ENCODE measurements around the gene GNPDA2.
"Not testable (repeated sequence)": the region's sequence is repeated elsewhere in the genome, so short reads cannot be mapped to it uniquely, and the experiment has no call there.

Gene GNPDA2
- 11.0 to 38.6 (median 28.5) reads per million in 3 experiments for total RNA-seq

DNA sequence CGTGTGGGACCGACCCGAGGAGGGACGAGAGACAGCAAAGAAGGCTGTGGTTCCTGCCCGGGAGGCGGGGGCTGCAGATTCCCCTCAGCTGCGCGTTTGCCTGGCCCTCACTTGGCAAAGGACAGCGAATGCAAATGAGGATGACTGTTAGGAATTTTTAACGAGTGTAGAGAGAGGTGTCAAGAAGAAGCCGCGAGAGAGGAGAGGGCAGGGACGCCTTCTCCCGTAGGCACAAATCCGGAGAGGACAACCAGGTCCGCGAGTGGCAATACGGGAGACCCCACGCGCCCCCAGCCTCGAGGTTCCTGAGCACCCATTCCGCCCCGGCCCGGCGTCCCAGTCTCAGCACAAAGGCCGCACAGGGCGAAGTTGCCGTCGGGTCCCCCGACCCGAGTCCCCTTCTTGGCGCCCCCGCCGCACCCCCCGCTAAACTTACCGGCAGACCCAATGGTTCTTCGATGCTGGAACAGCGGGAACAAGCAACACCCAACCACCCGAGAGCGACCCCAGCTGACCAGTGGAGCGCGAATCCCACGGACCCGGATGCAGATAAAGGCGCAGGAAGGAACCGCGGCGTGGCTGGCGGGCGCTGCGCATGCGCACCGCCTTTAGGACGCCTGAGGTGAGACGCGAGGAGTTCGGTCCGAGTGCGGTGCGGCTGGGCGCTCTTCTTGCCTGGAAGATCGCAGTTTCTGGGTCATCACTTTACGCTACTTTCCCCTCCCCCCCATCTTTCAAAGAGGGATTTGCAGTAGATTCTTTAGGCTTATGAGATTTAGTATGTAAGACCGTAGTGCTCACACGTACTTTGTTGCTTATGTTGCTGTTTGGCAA lies at the start of gene GNPDA2:
Gene GNPDA2, minus strand, starts transcription at position 519 of the 834 bp plus-strand sequence. CDS start 4,349 bp downstream, outside the sequence.
- peak; percentile 78 for DNase-seq

- DNase-seq, result no peak
These were observed 46.0 kb upstream of the GNPDA2 start for GRCh38 chr4:44772340-44772739.

- no peak for DNase-seq
These were observed 45.4 kb upstream of the GNPDA2 start for GRCh38 chr4:44771789-44772188.

DNA sequence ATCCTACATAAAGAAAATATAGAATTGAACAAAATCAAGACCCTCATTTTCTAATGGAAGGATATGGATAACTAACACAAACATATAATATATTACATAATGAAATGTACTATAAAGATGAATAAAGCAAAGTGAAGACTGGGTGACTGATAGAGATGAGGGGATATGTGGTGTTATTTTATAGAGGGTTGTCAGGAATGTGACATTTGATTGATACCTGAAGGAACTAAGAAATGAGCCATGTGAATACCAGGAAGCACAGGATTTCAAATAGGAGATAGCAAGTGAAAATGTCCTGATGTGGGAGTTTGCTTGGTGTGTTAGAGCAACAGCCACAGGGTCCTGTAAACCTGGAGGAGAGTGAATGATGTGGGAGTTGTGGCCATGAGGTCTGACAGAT lies 40.1 kb upstream of the GNPDA2 start:
- DNase-seq, result no peak

DNA sequence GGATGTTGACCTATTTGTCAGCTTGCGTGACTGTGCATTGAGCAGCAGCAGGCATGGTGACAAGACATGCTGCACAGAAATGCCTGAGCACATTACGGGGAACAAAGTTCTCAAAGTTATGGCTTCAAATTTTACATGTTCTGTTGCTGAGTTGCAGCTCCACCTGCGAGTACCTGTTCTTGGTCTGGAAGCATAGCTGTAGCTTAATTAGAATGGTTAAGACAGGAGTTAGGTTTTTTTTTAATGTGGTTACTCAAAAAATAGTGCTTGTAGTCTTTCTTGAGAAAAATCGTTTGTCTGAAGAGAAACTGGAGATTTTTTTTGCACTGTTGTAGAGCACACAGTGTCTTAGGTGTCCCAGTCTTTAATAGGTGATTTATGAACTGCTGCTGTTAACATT lies 38.8 kb upstream of the GNPDA2 start:
- no peak for DNase-seq

GRCh38 chr4:44761306-44761705 lies 35.0 kb upstream of the GNPDA2 start:
- DNase-seq, result no peak

- peak; percentile 28 for DNase-seq
These were observed 34.0 kb upstream of the GNPDA2 start for GRCh38 chr4:44760142-44760898.

- DNase-seq, result no peak
These were observed 30.2 kb upstream of the GNPDA2 start for GRCh38 chr4:44756559-44756958.

GRCh38 chr4:44740201-44740600 lies 13.8 kb upstream of the GNPDA2 start:
- DNase-seq, result no peak

GRCh38 chr4:44738615-44739014 lies 12.3 kb upstream of the GNPDA2 start:
- no peak for DNase-seq

- no peak for DNase-seq
These were observed 10.5 kb upstream of the GNPDA2 start for GRCh38 chr4:44736900-44737299.

- not testable (repeated sequence) for DNase-seq
These were observed 2.3 kb upstream of the GNPDA2 start for GRCh38 chr4:44728694-44729093.

DNA sequence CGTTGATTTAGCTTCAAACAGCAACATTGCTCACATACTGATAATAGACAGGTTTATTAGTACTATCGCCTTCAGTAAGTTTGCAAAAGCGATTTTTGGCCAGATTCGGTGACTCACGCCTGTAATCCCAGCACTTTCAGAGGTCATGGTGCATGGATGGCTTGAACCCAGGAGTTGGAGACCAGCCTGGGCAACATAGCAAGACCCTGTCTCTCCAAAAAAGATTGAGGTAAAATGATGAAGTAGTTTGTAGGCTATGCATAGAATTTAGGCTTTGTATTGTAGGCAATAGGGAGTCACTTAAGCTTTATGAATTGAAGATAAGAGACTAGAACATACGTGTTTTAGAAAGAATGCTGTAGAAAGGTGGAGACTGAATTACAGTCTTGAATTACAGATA lies 1.1 kb upstream of the GNPDA2 start:
- no peak for DNase-seq

- no peak for DNase-seq
These were observed 674 bp downstream of the GNPDA2 start for GRCh38 chr4:44725726-44726037.

- DNase-seq, result no peak
These were observed 1.2 kb downstream of the GNPDA2 start for GRCh38 chr4:44725166-44725565.

DNA sequence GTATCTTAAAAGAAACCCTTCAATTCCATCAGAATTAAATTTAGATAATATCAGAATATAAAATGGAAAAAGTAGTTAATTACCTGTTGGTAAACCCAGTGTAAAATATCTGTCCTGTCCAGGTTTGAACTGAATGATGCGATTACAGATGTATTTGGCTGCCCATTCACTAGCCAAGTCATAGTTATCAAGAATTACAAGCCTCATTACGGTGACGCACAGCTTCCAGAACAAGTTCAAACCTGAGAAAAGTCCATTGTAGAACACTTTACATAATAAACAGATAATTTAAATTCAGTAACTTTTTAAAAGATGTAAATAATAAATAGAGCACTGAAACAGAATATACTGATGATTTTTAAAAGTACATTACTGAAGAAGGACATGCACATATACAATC lies 4.4 kb downstream of the GNPDA2 start:
- DNase-seq, result no peak

- DNase-seq, result no peak
These were observed 6.0 kb downstream of the GNPDA2 start for GRCh38 chr4:44720371-44720770.

DNA sequence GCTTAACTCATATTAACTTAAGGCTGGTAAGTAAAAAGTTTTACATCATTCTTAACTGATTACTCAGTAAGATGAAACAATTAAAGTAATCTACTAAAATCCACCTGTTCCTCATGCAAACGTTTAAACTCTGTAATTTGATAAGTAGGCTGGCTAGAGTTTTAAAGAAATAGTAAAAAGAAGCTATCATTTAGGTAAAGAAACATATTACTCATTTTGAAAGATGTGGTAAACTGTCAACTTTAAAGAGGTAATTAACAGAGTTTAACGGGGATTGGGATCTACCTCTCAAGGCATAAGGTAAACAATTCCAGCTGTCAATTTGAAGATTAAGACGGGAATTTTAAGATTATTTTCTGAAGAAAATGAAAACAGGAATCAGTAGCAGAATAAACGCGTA lies 9.8 kb downstream of the GNPDA2 start:
- no peak for DNase-seq

DNA sequence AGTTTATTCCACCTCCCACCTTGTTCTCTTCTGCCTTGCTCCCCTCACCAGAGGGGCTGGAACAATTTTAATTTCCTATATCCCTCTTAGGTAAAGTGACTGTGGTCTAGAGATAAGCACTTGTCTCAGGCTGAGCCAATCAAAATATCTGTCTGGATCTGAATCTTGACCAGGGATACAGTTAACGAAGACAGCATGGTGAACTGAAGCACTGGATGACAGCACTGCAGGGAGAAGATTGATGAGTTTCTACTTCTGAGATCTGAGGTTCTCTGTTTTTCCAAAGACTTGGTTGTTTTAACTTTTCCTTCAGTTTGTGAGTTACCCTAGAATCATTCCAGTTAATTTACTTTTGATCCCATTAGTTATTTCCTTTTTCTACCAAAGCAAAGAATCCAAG lies 13.2 kb downstream of the GNPDA2 start:
- no peak for DNase-seq

DNA sequence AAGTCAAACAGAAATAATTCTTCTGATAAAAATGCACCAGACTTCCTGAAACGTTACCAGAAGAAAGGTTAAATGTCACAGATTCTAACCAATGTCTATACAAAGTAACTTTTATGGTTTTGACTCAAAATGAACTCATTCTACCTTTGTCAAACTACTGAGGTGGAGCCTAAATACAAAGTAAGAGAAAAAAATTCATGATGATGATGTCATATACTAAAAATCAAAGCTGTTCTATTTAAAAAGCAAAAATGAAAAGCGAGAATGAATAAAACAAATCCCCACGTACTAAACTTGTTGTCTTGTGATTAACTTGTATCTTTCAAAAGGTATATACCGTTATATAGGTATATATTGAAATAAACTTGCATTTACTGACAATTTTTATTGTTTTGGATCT lies 21.7 kb downstream of the GNPDA2 start:
- no peak for DNase-seq

DNA sequence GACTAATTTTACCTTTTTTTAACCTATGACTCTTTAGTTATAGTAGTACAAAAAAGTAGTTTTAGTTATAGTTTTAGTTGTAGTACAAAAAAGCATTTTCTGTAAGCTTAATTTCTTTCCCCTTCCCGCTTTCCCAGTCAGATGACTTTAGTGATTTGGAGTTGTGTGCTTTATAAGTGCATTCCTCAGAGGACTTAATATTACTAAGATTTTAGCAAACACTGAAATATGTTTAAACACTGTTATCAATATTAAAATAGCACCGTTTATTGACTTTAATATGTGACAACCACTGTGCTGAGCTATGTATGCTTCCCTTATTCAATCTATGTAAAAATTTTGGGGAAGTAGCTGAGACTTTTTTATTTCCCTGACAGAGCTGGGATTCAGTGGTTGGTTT lies 25.3 kb downstream of the GNPDA2 start:
- no peak for DNase-seq

DNA sequence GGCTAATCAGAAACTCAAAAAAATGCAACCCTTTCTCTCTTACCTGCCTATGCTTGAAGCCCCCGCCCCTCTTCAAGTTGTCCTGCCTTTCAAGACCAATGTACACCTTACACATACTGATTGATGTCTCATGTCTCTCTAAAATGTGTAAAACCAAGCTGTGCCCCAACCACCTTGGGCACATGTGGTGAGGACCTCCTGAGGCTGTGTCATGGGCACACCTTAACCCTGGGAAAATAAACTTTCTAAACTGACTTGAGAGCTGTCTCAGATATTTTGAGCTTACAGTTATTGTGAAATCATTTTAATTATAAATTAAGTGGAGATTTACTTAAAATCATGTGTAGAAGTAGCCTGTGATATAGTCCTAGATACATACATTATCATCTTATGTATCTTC lies 25.9 kb downstream of the GNPDA2 start:
- no peak for DNase-seq

GRCh38 chr4:44684648-44685047 lies 41.7 kb downstream of the GNPDA2 start:
- no peak for DNase-seq

GRCh38 chr4:44679060-44679459 lies 47.3 kb downstream of the GNPDA2 start:
- no peak for DNase-seq
